K562 (cell line): ENCODE data around the gene NCOA4. TPM values are rescaled to one million over a fixed set of nuclear protein-coding genes. Genes with fewer than 3 reads are reported as not detected.

Source experiments
- ESRRA ChIP-seq: fragments of 450-650 bp; IDR thresholded peaks from 2 replicates; pipeline ENCODE4 v1.6.1; 2014; ENCODE audit warnings: low read depth, mild to moderate bottlenecking, moderate library complexity, borderline replicate concordance
- ZNF140 ChIP-seq: fragments of 250-450 bp; sonication (Bioruptor Pico); IDR thresholded peaks from 2 replicates; pipeline ENCODE4 v1.8.0; 2021; ENCODE audit warnings: moderate library complexity, mild to moderate bottlenecking, inconsistent platforms
- ZNF668 ChIP-seq: fragments of 250-450 bp; sonication (Bioruptor Pico); IDR thresholded peaks from 2 replicates; pipeline ENCODE4 v1.8.0; 2022; ENCODE audit warnings: mild to moderate bottlenecking, inconsistent platforms
- polyA plus RNA-seq, 8 experiments: library from polyadenylated mRNA; depleted of rRNA in 4 of 8; stranded (reverse) in 5 of 8; unstranded in 3 of 8; fragments of >200 nt; fragmentation: Nextera tagmentation in 2 of 8; fragmentation: Illumina TruSeq in 1 of 8; extraction: Ambion mirVana in 2 of 8; extraction: Trizol in 1 of 8; gene quantifications; 2 replicates each; pipeline versions ENCODE4 v1.2.1 to v1.2.3, GENCODE V29; 2011 to 2014; ENCODE audit warnings: inconsistent platforms in 1 of 8, missing spikeins in 1 of 8
- total RNA-seq, 7 experiments: library from RNA; depleted of rRNA in 6 of 7; stranded (reverse); fragments of >200 nt in 6 of 7; fragmentation: Illumina TruSeq in 2 of 7; extraction: Trizol in 2 of 7; gene quantifications; 2 replicates each; pipeline versions ENCODE4 v1.2.1 to v1.2.3, GENCODE V29; 2011 to 2021; ENCODE audit warnings: low replicate concordance in 1 of 7
- TF ChIP-seq, protein P1 (sequence below), 2 experiments: fragments of 450-650 bp; formaldehyde crosslinking in 1 of 2; IDR thresholded peaks; 2 replicates each; pipeline versions ENCODE4 v1.4.0 to v1.6.1; 2014 to 2020; ENCODE audit warnings: mild to moderate bottlenecking in 2 of 2, borderline replicate concordance in 1 of 2, low read depth in 1 of 2
- TF ChIP-seq, protein P2 (sequence below): fragments of 200-600 bp; sonication (generic); IDR thresholded peaks from one replicate; pipeline ENCODE4 v1.6.1; 2012; ENCODE audit warnings: mild to moderate bottlenecking, low read depth, low read length, inconsistent platforms

NCOA4 gene
- total and polyA plus RNA-seq, 9 of the 15 experiments (the other 6 are each of a cell fraction or from before 2014, with no cell fraction given), result 89.8 to 283 (median 181) TPM

DNA sequence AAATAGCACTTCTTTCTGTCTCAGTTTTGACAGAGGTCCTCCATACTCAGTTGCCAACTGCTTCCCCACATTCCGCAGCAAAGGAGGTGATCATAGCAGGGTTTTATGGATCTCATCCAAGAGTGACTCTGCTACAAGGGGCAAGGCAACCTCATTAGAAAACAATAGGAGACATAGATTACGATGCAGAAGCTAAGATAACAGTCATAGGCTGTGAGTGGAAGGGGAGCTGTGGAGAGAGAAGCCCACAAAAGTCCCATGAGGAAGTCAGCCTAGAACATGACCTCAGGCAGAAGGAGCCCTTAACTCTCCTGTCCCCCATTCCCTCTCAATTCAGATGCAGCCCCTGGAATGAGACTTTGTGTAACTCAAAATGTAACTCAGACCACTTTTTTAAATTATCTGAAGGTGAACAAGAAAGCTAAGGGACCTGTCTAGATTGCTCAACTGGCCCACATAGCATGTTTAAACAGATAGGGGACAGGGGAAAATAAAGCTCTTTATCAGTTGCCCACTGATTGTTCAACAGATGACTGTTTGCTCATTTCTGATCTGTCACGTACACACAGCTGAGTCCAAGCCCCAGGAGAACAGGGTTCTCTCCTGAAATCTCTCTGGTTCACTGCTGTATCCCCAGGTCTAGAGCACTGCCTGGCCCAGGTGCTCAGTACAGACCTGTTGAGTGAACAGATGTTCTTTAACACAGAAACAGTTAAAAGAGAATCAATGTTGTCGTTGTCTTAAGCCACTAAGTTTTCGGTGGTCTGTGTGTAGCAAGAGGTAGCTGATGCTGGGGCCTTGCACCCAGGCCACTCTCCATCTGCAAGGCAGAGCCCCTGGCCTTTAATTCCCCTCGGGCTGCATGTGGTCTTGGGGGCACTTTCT, 1.5 kb upstream of the NCOA4 start (continued):
- TF ChIP-seq, protein P1, sequence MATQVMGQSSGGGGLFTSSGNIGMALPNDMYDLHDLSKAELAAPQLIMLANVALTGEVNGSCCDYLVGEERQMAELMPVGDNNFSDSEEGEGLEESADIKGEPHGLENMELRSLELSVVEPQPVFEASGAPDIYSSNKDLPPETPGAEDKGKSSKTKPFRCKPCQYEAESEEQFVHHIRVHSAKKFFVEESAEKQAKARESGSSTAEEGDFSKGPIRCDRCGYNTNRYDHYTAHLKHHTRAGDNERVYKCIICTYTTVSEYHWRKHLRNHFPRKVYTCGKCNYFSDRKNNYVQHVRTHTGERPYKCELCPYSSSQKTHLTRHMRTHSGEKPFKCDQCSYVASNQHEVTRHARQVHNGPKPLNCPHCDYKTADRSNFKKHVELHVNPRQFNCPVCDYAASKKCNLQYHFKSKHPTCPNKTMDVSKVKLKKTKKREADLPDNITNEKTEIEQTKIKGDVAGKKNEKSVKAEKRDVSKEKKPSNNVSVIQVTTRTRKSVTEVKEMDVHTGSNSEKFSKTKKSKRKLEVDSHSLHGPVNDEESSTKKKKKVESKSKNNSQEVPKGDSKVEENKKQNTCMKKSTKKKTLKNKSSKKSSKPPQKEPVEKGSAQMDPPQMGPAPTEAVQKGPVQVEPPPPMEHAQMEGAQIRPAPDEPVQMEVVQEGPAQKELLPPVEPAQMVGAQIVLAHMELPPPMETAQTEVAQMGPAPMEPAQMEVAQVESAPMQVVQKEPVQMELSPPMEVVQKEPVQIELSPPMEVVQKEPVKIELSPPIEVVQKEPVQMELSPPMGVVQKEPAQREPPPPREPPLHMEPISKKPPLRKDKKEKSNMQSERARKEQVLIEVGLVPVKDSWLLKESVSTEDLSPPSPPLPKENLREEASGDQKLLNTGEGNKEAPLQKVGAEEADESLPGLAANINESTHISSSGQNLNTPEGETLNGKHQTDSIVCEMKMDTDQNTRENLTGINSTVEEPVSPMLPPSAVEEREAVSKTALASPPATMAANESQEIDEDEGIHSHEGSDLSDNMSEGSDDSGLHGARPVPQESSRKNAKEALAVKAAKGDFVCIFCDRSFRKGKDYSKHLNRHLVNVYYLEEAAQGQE (IDR thresholded peaks at IDR 0.05; ENCODE audit: borderline replicate concordance), result no peak
- TF ChIP-seq, protein P1 (CRISPR knock-in tag; IDR thresholded peaks at IDR 0.05; ENCODE audit: low read depth), result no peak
- TF ChIP-seq, protein P2, sequence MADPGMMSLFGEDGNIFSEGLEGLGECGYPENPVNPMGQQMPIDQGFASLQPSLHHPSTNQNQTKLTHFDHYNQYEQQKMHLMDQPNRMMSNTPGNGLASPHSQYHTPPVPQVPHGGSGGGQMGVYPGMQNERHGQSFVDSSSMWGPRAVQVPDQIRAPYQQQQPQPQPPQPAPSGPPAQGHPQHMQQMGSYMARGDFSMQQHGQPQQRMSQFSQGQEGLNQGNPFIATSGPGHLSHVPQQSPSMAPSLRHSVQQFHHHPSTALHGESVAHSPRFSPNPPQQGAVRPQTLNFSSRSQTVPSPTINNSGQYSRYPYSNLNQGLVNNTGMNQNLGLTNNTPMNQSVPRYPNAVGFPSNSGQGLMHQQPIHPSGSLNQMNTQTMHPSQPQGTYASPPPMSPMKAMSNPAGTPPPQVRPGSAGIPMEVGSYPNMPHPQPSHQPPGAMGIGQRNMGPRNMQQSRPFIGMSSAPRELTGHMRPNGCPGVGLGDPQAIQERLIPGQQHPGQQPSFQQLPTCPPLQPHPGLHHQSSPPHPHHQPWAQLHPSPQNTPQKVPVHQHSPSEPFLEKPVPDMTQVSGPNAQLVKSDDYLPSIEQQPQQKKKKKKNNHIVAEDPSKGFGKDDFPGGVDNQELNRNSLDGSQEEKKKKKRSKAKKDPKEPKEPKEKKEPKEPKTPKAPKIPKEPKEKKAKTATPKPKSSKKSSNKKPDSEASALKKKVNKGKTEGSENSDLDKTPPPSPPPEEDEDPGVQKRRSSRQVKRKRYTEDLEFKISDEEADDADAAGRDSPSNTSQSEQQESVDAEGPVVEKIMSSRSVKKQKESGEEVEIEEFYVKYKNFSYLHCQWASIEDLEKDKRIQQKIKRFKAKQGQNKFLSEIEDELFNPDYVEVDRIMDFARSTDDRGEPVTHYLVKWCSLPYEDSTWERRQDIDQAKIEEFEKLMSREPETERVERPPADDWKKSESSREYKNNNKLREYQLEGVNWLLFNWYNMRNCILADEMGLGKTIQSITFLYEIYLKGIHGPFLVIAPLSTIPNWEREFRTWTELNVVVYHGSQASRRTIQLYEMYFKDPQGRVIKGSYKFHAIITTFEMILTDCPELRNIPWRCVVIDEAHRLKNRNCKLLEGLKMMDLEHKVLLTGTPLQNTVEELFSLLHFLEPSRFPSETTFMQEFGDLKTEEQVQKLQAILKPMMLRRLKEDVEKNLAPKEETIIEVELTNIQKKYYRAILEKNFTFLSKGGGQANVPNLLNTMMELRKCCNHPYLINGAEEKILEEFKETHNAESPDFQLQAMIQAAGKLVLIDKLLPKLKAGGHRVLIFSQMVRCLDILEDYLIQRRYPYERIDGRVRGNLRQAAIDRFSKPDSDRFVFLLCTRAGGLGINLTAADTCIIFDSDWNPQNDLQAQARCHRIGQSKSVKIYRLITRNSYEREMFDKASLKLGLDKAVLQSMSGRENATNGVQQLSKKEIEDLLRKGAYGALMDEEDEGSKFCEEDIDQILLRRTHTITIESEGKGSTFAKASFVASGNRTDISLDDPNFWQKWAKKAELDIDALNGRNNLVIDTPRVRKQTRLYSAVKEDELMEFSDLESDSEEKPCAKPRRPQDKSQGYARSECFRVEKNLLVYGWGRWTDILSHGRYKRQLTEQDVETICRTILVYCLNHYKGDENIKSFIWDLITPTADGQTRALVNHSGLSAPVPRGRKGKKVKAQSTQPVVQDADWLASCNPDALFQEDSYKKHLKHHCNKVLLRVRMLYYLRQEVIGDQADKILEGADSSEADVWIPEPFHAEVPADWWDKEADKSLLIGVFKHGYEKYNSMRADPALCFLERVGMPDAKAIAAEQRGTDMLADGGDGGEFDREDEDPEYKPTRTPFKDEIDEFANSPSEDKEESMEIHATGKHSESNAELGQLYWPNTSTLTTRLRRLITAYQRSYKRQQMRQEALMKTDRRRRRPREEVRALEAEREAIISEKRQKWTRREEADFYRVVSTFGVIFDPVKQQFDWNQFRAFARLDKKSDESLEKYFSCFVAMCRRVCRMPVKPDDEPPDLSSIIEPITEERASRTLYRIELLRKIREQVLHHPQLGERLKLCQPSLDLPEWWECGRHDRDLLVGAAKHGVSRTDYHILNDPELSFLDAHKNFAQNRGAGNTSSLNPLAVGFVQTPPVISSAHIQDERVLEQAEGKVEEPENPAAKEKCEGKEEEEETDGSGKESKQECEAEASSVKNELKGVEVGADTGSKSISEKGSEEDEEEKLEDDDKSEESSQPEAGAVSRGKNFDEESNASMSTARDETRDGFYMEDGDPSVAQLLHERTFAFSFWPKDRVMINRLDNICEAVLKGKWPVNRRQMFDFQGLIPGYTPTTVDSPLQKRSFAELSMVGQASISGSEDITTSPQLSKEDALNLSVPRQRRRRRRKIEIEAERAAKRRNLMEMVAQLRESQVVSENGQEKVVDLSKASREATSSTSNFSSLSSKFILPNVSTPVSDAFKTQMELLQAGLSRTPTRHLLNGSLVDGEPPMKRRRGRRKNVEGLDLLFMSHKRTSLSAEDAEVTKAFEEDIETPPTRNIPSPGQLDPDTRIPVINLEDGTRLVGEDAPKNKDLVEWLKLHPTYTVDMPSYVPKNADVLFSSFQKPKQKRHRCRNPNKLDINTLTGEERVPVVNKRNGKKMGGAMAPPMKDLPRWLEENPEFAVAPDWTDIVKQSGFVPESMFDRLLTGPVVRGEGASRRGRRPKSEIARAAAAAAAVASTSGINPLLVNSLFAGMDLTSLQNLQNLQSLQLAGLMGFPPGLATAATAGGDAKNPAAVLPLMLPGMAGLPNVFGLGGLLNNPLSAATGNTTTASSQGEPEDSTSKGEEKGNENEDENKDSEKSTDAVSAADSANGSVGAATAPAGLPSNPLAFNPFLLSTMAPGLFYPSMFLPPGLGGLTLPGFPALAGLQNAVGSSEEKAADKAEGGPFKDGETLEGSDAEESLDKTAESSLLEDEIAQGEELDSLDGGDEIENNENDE, result no peak
- no peak for TF ChIP-seq ZNF668 (CRISPR knock-in tag)
- TF ChIP-seq ZNF140, result no peak
- 0 out of 2 replicates have a peak, but pooled peaks have one; percentile 23 for TF ChIP-seq ESRRA
